Esophagus squamous epithelium (tissue), 4 donors: ENCODE results near the gene TNF.

Experiments
- CTCF ChIP-seq, 6 experiments: fragments of 450-650 bp in 4 of 6; fragments of 200-600 bp in 2 of 6; sonication (generic) in 2 of 6; IDR thresholded peaks; one replicate each; pipeline ENCODE4 v1.5.1; 2016 to 2019; ENCODE audit warnings: antibody characterized with exemption in 6 of 6, mild to moderate bottlenecking in 4 of 6, moderate library complexity in 4 of 6
- POLR2A ChIP-seq, 4 donors: fragments of 450-650 bp; IDR thresholded peaks; one replicate each; pipeline ENCODE4 v1.6.1; 2017; ENCODE audit warnings: antibody characterized with exemption in 4 of 4, mild to moderate bottlenecking in 4 of 4, moderate library complexity in 3 of 4

DNA sequence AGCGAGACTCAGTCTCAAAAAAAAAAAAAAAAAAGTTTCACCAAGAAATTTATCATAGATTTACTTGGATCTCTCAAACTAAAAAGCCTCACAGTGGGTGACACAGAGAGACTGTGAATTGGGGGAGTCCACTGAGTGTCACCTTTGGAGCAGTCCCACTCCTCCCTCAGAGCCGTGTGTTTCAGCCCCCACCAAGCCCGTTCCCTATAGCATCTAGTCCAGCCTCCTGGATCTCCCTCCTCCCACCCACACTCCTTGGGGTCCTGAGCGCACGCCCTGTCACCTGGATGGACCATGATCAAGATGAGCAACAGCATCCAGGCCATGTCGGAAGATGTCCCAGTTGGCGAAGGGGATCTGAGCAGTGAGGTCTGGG lies 17.0 kb downstream of the TNF start:
- TF ChIP-seq CTCF (IDR thresholded peaks at IDR 0.05) (no peak), POLR2A (IDR thresholded peaks at IDR 0.05) (no peak)
